Measurements from ENCODE around the gene AMOTL1. TPM values are rescaled to one million over a fixed set of nuclear protein-coding genes. Genes with fewer than 3 reads are reported as not detected.

AMOTL1 gene
- total and polyA plus RNA-seq, 3 experiments from 2014 or later: 0.12 to 0.78 (median 0.50) TPM

GRCh38 chr11:94856443-94856842 lies 88.3 kb downstream of the AMOTL1 start:
- H3K27ac Mint-ChIP-seq: no peak overlapping the region
- Histone ChIP-seq H3K4me1 (ENCODE audit: insufficient read depth, low read length) (no peaks in the 10 kb centered on the region), H3K36me3 (ENCODE audit: insufficient read depth, low read length) (no peaks in the 10 kb centered on the region), H3K27ac (ENCODE audit: low read depth, low read length) (no peak overlapping the region), H3K9me3 (ENCODE audit: low read length) (no peaks in the 10 kb centered on the region), H3K4me3 (ENCODE audit: low read length) (no peak overlapping the region), H3K27me3 (ENCODE audit: insufficient read depth, low read length, poor library complexity, severe bottlenecking) (no peaks in the 10 kb centered on the region)
- H3K36me3 Mint-ChIP-seq: no peaks in the 10 kb centered on the region
- no peak overlapping the region for H3K4me3 Mint-ChIP-seq
- ChIA-PET CTCF (no interaction called here), POLR2A (no interaction called here)
- H3K9me3 Mint-ChIP-seq: no peaks in the 10 kb centered on the region
- H3K4me1 Mint-ChIP-seq: no peaks in the 10 kb centered on the region
- DNase-seq: no peak
- peaks cover 6 to 19% of the 10 kb centered on the region in 2 donors for H3K27me3 Mint-ChIP-seq

- Mint-ChIP-seq H3K27me3 (peaks cover 6 to 23% of the 10 kb centered on the region in 2 donors), H3K27ac (no peak overlapping the region), H3K4me3 (no peak overlapping the region), H3K4me1 (no peaks in the 10 kb centered on the region), H3K36me3 (no peaks in the 10 kb centered on the region), H3K9me3 (peaks cover 0 to 2% (median 0%) of the 10 kb centered on the region in 5 donors)
- H3K27me3 ChIP-seq (ENCODE audit: insufficient read depth, low read length, poor library complexity, severe bottlenecking): no peaks in the 10 kb centered on the region
- ChIA-PET POLR2A (no interaction called here), CTCF (no interaction called here)
- H3K9me3 ChIP-seq (ENCODE audit: low read length): no peaks in the 10 kb centered on the region
- no peaks in the 10 kb centered on the region for H3K4me1 ChIP-seq (ENCODE audit: insufficient read depth, low read length)
- no peak overlapping the region for H3K27ac ChIP-seq (ENCODE audit: low read depth, low read length)
- no peaks in the 10 kb centered on the region for H3K36me3 ChIP-seq (ENCODE audit: insufficient read depth, low read length)
- H3K4me3 ChIP-seq (ENCODE audit: low read length): no peak overlapping the region
- no peak for DNase-seq
Measured at GRCh38 chr11:94857337-94857736, 89.2 kb downstream of the AMOTL1 start.

- CTCF ChIA-PET: no interaction called here
- Mint-ChIP-seq H3K9me3 (peaks cover 0 to 2% (median 0%) of the 10 kb centered on the region in 5 donors), H3K4me3 (no peak overlapping the region), H3K27me3 (peaks cover 6 to 23% of the 10 kb centered on the region in 2 donors), H3K36me3 (no peaks in the 10 kb centered on the region), H3K4me1 (no peaks in the 10 kb centered on the region), H3K27ac (no peak overlapping the region)
- Histone ChIP-seq H3K4me1 (ENCODE audit: insufficient read depth, low read length) (no peaks in the 10 kb centered on the region), H3K4me3 (ENCODE audit: low read length) (no peak overlapping the region), H3K27ac (ENCODE audit: low read depth, low read length) (no peak overlapping the region), H3K27me3 (ENCODE audit: insufficient read depth, low read length, poor library complexity, severe bottlenecking) (no peaks in the 10 kb centered on the region), H3K36me3 (ENCODE audit: insufficient read depth, low read length) (no peaks in the 10 kb centered on the region), H3K9me3 (ENCODE audit: low read length) (no peaks in the 10 kb centered on the region)
- DNase-seq: no peak
- POLR2A ChIA-PET: no interaction called here
Measured at GRCh38 chr11:94858012-94858705, 90.0 kb downstream of the AMOTL1 start.

- ChIA-PET CTCF (no interaction called here), POLR2A (no interaction called here)
- H3K27ac ChIP-seq (ENCODE audit: low read depth, low read length): no peak overlapping the region
- no peaks in the 10 kb centered on the region for H3K9me3 ChIP-seq (ENCODE audit: low read length)
- no peak overlapping the region for H3K27ac Mint-ChIP-seq
- no peaks in the 10 kb centered on the region for H3K27me3 ChIP-seq (ENCODE audit: insufficient read depth, low read length, poor library complexity, severe bottlenecking)
- H3K27me3 Mint-ChIP-seq: peaks cover 3 to 11% of the 10 kb centered on the region in 2 donors
- H3K4me1 Mint-ChIP-seq: no peaks in the 10 kb centered on the region
- peak overlapping the region in 1 of 7 donors; percentile 19 for H3K4me3 Mint-ChIP-seq
- H3K9me3 Mint-ChIP-seq: peaks cover 0 to 2% (median 0%) of the 10 kb centered on the region in 5 donors
- H3K36me3 Mint-ChIP-seq: no peaks in the 10 kb centered on the region
- no peak for DNase-seq
- H3K4me1 ChIP-seq (ENCODE audit: insufficient read depth, low read length): no peaks in the 10 kb centered on the region
- H3K36me3 ChIP-seq (ENCODE audit: insufficient read depth, low read length): no peaks in the 10 kb centered on the region
- H3K4me3 ChIP-seq (ENCODE audit: low read length): no peak overlapping the region
Measured at GRCh38 chr11:94860333-94860732, 92.2 kb downstream of the AMOTL1 start.

GRCh38 chr11:94861306-94861845 lies 93.2 kb downstream of the AMOTL1 start:
- H3K27ac Mint-ChIP-seq: no peak overlapping the region
- Histone ChIP-seq H3K9me3 (ENCODE audit: low read length) (no peaks in the 10 kb centered on the region), H3K27ac (ENCODE audit: low read depth, low read length) (no peak overlapping the region), H3K36me3 (ENCODE audit: insufficient read depth, low read length) (no peaks in the 10 kb centered on the region), H3K4me1 (ENCODE audit: insufficient read depth, low read length) (no peaks in the 10 kb centered on the region), H3K27me3 (ENCODE audit: insufficient read depth, low read length, poor library complexity, severe bottlenecking) (no peaks in the 10 kb centered on the region), H3K4me3 (ENCODE audit: low read length) (no peak overlapping the region)
- no peaks in the 10 kb centered on the region for H3K4me1 Mint-ChIP-seq
- H3K4me3 Mint-ChIP-seq: no peak overlapping the region
- H3K36me3 Mint-ChIP-seq: no peaks in the 10 kb centered on the region
- no peak for DNase-seq
- ChIA-PET CTCF (no interaction called here), POLR2A (no interaction called here)
- H3K27me3 Mint-ChIP-seq: peaks cover 3 to 13% of the 10 kb centered on the region in 2 donors
- peaks cover 0 to 2% (median 0%) of the 10 kb centered on the region in 5 donors for H3K9me3 Mint-ChIP-seq

GRCh38 chr11:94862926-94863880 lies 95.0 kb downstream of the AMOTL1 start:
- no peaks in the 10 kb centered on the region for H3K4me1 Mint-ChIP-seq
- ChIA-PET CTCF (no interaction called here), POLR2A (no interaction called here)
- peaks cover 6 to 11% of the 10 kb centered on the region in 2 donors for H3K27me3 Mint-ChIP-seq
- peaks cover 0 to 2% (median 0%) of the 10 kb centered on the region in 5 donors for H3K9me3 Mint-ChIP-seq
- no peaks in the 10 kb centered on the region for H3K36me3 ChIP-seq (ENCODE audit: insufficient read depth, low read length)
- no peaks in the 10 kb centered on the region for H3K27me3 ChIP-seq (ENCODE audit: insufficient read depth, low read length, poor library complexity, severe bottlenecking)
- H3K36me3 Mint-ChIP-seq: no peaks in the 10 kb centered on the region
- no peak overlapping the region for H3K27ac Mint-ChIP-seq
- H3K4me3 ChIP-seq (ENCODE audit: low read length): no peak overlapping the region
- H3K27ac ChIP-seq (ENCODE audit: low read depth, low read length): no peak overlapping the region
- H3K4me3 Mint-ChIP-seq: no peak overlapping the region
- no peaks in the 10 kb centered on the region for H3K9me3 ChIP-seq (ENCODE audit: low read length)
- H3K4me1 ChIP-seq (ENCODE audit: insufficient read depth, low read length): no peaks in the 10 kb centered on the region
- DNase-seq: no peak

GRCh38 chr11:94864506-94865045 lies 96.4 kb downstream of the AMOTL1 start:
- Mint-ChIP-seq H3K4me1 (no peaks in the 10 kb centered on the region), H3K27ac (no peak overlapping the region), H3K9me3 (peaks cover 0 to 2% (median 0%) of the 10 kb centered on the region in 5 donors), H3K27me3 (peaks cover 6 to 14% of the 10 kb centered on the region in 2 donors), H3K4me3 (no peak overlapping the region), H3K36me3 (no peaks in the 10 kb centered on the region)
- H3K4me3 ChIP-seq (ENCODE audit: low read length): no peak overlapping the region
- H3K36me3 ChIP-seq (ENCODE audit: insufficient read depth, low read length): no peaks in the 10 kb centered on the region
- H3K9me3 ChIP-seq (ENCODE audit: low read length): no peaks in the 10 kb centered on the region
- CTCF ChIA-PET: interaction anchor here (1.5 kb wide), 1 partner anchor 9 kb away, joined by 3 read pairs; no protein-coding TSS in a partner anchor
- no peak overlapping the region for H3K27ac ChIP-seq (ENCODE audit: low read depth, low read length)
- H3K4me1 ChIP-seq (ENCODE audit: insufficient read depth, low read length): no peaks in the 10 kb centered on the region
- H3K27me3 ChIP-seq (ENCODE audit: insufficient read depth, low read length, poor library complexity, severe bottlenecking): no peaks in the 10 kb centered on the region
- DNase-seq: no peak
- POLR2A ChIA-PET: no interaction called here
